Measurements from ENCODE around the gene ITPRID1. TPM values are rescaled to one million over a fixed set of nuclear protein-coding genes. Genes with fewer than 3 reads are reported as not detected.

Gene ITPRID1
- total RNA-seq, 1 experiment from 2014 or later = not detected

GRCh38 chr7:31487476-31487875, 26.4 kb upstream of the ITPRID1 start:
- no peaks in the 10 kb centered on the region for H3K9me3 ChIP-seq (ENCODE audit: control insufficient read depth, insufficient read depth, low read depth, low read length)
- no peaks in the 10 kb centered on the region for H3K4me1 ChIP-seq (ENCODE audit: control insufficient read depth, insufficient read depth, low read length)
- H3K27me3 ChIP-seq (ENCODE audit: control insufficient read depth, insufficient read depth, low read length) = no peaks in the 10 kb centered on the region
- no peak overlapping the region for H3K27ac ChIP-seq (ENCODE audit: low read length)
- DNase-seq (ENCODE audit: low read depth, low spot score) (no peak), ATAC-seq (no peak)
- H3K36me3 ChIP-seq (ENCODE audit: control insufficient read depth, insufficient read depth, low read length) = no peaks in the 10 kb centered on the region
- TF ChIP-seq POLR2AphosphoS5 (IDR thresholded peaks at IDR 0.05; ENCODE audit: low read depth, low read length) = no peak
- TF ChIP-seq SIN3A (IDR thresholded peaks at IDR 0.05; ENCODE audit: borderline replicate concordance, insufficient read depth, low read depth, low read length) = no peak
- TF ChIP-seq TCF7L2 (IDR thresholded peaks at IDR 0.05; ENCODE audit: low read depth, low read length) = no peak
- TF ChIP-seq REST (IDR thresholded peaks at IDR 0.05; ENCODE audit: insufficient read depth in 1 of 2, low read depth in 2 of 2, low read length in 1 of 2) = no peak
- TF ChIP-seq CTCF (IDR thresholded peaks at IDR 0.05) = no peak
- intact Hi-C loops (cut with micrococcal nuclease; ENCODE audit: unreplicated experiment) = loop anchor here (5.0 kb wide), 2 partner anchors 45 to 115 kb away; no protein-coding TSS in a partner anchor
- in situ Hi-C loops (cut with HindIII; ENCODE audit: low pct_unique_long_range_greater_than_20kb, low sequenced_read_pairs) = no loop called here
- CTCF ChIA-PET = no interaction called here
- no peak overlapping the region for H3K4me3 ChIP-seq (ENCODE audit: low read depth in 2 of 2, low read length in 2 of 2)
- POLR2A ChIA-PET = no interaction called here
- BruUV-seq (replicated peaks) = no TSS peak

GRCh38 chr7:31488562-31489203, 25.2 kb upstream of the ITPRID1 start:
- Histone ChIP-seq H3K27ac (ENCODE audit: low read length) (no peak overlapping the region), H3K4me3 (ENCODE audit: low read depth in 2 of 2, low read length in 2 of 2) (no peak overlapping the region), H3K4me1 (ENCODE audit: control insufficient read depth, insufficient read depth, low read length) (no peaks in the 10 kb centered on the region), H3K9me3 (ENCODE audit: control insufficient read depth, insufficient read depth, low read depth, low read length) (no peaks in the 10 kb centered on the region), H3K36me3 (ENCODE audit: control insufficient read depth, insufficient read depth, low read length) (no peaks in the 10 kb centered on the region), H3K27me3 (ENCODE audit: control insufficient read depth, insufficient read depth, low read length) (no peaks in the 10 kb centered on the region)
- POLR2A ChIA-PET = no interaction called here
- CTCF ChIA-PET = no interaction called here
- intact Hi-C loops (cut with micrococcal nuclease; ENCODE audit: unreplicated experiment) = loop anchor here (2.0 to 5.0 kb wide), 4 partner anchors 46 to 354 kb away; no protein-coding TSS in a partner anchor
- DNase-seq (ENCODE audit: low read depth, low spot score) (peak; percentile 48), ATAC-seq (peak; percentile 93)
- no TSS peak for BruUV-seq (replicated peaks)
- no peak for TF ChIP-seq TCF7L2 (IDR thresholded peaks at IDR 0.05; ENCODE audit: low read depth, low read length)
- TF ChIP-seq SIN3A (IDR thresholded peaks at IDR 0.05; ENCODE audit: borderline replicate concordance, insufficient read depth, low read depth, low read length) = no peak
- TF ChIP-seq CTCF (IDR thresholded peaks at IDR 0.05) = peak; percentile 90
- no peak for TF ChIP-seq POLR2AphosphoS5 (IDR thresholded peaks at IDR 0.05; ENCODE audit: low read depth, low read length)
- in situ Hi-C loops (cut with HindIII; ENCODE audit: low pct_unique_long_range_greater_than_20kb, low sequenced_read_pairs) = no loop called here
